ENCODE measurements around the gene GARIN5A.

DNA sequence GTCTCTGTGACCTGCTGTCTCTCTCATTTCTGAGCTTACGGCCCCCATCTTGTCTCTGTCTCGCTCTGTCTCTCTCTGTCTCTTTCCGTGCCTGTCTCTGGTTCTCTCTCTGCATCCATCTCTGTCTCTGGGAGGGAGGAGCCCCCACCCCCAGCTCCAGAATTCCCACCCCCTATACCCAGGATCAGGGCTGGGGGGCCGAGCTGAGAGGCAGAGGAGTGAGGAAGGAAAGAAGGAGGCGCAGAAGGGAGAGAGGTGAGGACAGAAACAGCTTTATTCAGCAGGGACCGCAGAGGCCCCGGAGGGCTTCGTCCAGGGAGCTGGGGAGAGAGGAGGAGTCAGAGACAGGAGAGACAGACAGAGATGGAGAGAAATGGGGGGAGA lies 20.4 kb upstream of the GARIN5A start:
- TF ChIP-seq TAF1 (IDR thresholded peaks at IDR 0.05; ENCODE audit: borderline replicate concordance, low read depth, low read length) = no peak
- TF ChIP-seq POLR2A (IDR thresholded peaks at IDR 0.05; ENCODE audit: low read depth, low read length) = no peak
- TF ChIP-seq POLR2AphosphoS5 (IDR thresholded peaks at IDR 0.05; ENCODE audit: low read depth, low read length) = no peak
